Testis (tissue), 3 donors: Measurements from ENCODE around the gene TMEM45B. TPM values are rescaled to one million over a fixed set of nuclear protein-coding genes. Genes with fewer than 3 reads are reported as not detected.
"Not testable (repeated sequence)": the region's sequence is repeated elsewhere in the genome, so short reads cannot be mapped to it uniquely, and the experiment has no call there.

ENCODE experiments used
- DNase-seq: peaks from one replicate; pipeline ENCODE4 v3.0.0-alpha.2; 2019
- H3K27ac ChIP-seq, 2 donors: fragments of 200-600 bp; sonication (generic); one replicate each; pipeline ENCODE4 v1.5.1; 2019
- H3K27me3 ChIP-seq: fragments of 200-600 bp; sonication (generic); one replicate; pipeline ENCODE4 v1.5.1; 2019
- H3K36me3 ChIP-seq: fragments of 200-600 bp; sonication (generic); one replicate; pipeline ENCODE4 v1.5.1; 2017; ENCODE audit warnings: low read depth; ENCODE audit errors: missing control alignments
- H3K4me1 ChIP-seq: fragments of 200-600 bp; sonication (generic); one replicate; pipeline ENCODE4 v1.5.1; 2019
- H3K4me3 ChIP-seq, 2 donors: fragments of 200-600 bp; sonication (generic); one replicate each; pipeline ENCODE4 v1.5.1; 2017 to 2019
- H3K9me3 ChIP-seq: fragments of 200-600 bp; sonication (generic); one replicate; pipeline ENCODE4 v1.5.1; 2017
- POLR2A ChIP-seq: fragments of 450-650 bp; IDR thresholded peaks from one replicate; pipeline ENCODE4 v1.6.1; 2017; ENCODE audit warnings: antibody characterized with exemption, mild to moderate bottlenecking, moderate library complexity
- WGBS, 2 donors: methylation state at CpG; one replicate each; pipeline ENCODE4 v1.1.5; 2018; 5-methylcytosine and 5-hydroxymethylcytosine counted together
- intact Hi-C: fragments of 100-400 bp; cut with DNase I; formaldehyde crosslinking; loops from one replicate; pipeline ENCODE4 v1.15.1; 2023; ENCODE audit warnings: low total_unique reads
- polyA plus RNA-seq: library from polyadenylated mRNA; stranded (reverse); fragments of 350-450 nt; fragmentation: Illumina TruSeq; extraction: RNeasy Lipid Tissue Mini Kit (QIAGEN cat#74804); gene quantifications from one replicate; pipeline ENCODE4 v1.2.3, GENCODE V29; 2014; ENCODE audit warnings: low read depth, low replicate concordance; ENCODE audit not compliant: insufficient read depth
- total RNA-seq, 2 donors: library from RNA; depleted of rRNA; stranded (reverse); fragments of >200 nt; gene quantifications; one replicate each; pipeline ENCODE4 v1.2.3, GENCODE V29; 2016
- TF ChIP-seq, protein P1 (sequence below), 3 experiments: fragments of 450-650 bp in 2 of 3; fragments of 200-600 bp in 1 of 3; sonication (generic) in 1 of 3; IDR thresholded peaks; one replicate each; pipeline ENCODE4 v1.5.1; 2016 to 2019; ENCODE audit warnings: antibody characterized with exemption in 3 of 3, mild to moderate bottlenecking in 2 of 3, moderate library complexity in 1 of 3

The TMEM45B gene
- total and polyA plus RNA-seq, 3 donors from 2014 or later = 0.12 to 0.54 TPM; not detected in 1

- DNase-seq = no peak
- H3K36me3 ChIP-seq = no peaks in the 10 kb centered on the region
- intact Hi-C loops = no loop called here
- no peaks in the 10 kb centered on the region for H3K9me3 ChIP-seq
- H3K4me3 ChIP-seq = no peak overlapping the region
- no peaks in the 10 kb centered on the region for H3K27me3 ChIP-seq
- H3K4me1 ChIP-seq = no peaks in the 10 kb centered on the region
- 86 to 88% methylated on average over 4 of the region's 4 CpGs for WGBS, 2 donors
- TF ChIP-seq, protein P1, sequence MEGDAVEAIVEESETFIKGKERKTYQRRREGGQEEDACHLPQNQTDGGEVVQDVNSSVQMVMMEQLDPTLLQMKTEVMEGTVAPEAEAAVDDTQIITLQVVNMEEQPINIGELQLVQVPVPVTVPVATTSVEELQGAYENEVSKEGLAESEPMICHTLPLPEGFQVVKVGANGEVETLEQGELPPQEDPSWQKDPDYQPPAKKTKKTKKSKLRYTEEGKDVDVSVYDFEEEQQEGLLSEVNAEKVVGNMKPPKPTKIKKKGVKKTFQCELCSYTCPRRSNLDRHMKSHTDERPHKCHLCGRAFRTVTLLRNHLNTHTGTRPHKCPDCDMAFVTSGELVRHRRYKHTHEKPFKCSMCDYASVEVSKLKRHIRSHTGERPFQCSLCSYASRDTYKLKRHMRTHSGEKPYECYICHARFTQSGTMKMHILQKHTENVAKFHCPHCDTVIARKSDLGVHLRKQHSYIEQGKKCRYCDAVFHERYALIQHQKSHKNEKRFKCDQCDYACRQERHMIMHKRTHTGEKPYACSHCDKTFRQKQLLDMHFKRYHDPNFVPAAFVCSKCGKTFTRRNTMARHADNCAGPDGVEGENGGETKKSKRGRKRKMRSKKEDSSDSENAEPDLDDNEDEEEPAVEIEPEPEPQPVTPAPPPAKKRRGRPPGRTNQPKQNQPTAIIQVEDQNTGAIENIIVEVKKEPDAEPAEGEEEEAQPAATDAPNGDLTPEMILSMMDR (IDR thresholded peaks at IDR 0.05) = no peak
- no peak for TF ChIP-seq POLR2A
- no peak overlapping the region for H3K27ac ChIP-seq
These were observed 9.7 kb downstream of the TMEM45B start for GRCh38 chr11:129825380-129825779.

DNA sequence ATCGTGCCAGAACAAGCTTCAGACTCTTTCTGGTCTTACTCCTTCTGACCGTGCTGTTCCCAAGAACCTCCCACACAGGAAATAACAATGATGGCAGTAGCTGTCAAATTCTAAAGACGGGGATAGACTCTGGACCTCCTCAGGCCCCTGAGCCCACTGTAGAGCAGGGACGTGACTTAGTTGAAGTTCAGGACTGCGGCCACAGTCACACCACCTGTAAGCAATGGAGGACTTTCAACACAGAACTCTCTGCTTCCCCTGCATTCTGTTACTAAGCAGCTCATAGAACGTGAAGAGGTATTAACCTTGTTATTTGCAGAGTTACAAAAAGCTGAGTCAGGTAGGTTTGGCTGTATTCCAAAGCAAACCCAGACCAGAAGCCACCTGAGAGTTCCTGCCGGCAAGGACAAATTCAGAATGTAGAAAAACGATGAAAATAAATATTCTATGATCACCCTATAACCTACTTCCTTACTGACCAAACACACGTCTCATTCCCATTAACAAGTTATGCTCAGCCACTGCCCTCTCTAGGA is 12.7 kb downstream of the TMEM45B start:
- TF ChIP-seq, protein P1 (IDR thresholded peaks at IDR 0.05) = no peak
- no peak for TF ChIP-seq POLR2A
- Histone ChIP-seq H3K9me3 (no peaks in the 10 kb centered on the region), H3K36me3 (no peaks in the 10 kb centered on the region), H3K4me3 (no peak overlapping the region), H3K4me1 (no peaks in the 10 kb centered on the region), H3K27me3 (no peaks in the 10 kb centered on the region), H3K27ac (no peak overlapping the region)
- intact Hi-C loops = no loop called here
- 49 to 55% methylated on average over 9 of the region's 9 CpGs for WGBS, 2 donors
- DNase-seq = no peak

DNA sequence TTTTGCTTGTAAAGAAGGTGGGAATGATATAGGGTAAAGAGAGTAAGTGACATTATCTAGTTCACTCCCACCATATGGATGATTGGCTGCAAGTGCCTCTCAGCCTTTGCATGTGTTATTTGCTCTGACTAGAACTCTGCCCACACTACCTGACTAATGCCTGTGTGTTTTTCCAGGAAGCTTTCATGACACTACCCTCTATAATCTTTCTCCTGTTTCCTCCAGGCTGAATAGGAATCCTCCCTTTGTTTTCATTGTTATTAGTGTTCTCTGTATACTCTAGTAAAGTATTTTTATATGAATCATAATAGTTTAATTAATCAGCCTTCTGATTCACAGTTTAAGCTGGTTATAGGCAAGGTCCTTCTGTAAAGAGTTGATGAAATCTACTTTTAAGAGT is 13.8 kb downstream of the TMEM45B start:
- DNase-seq, H3K4me3 ChIP-seq, H3K36me3 ChIP-seq, H3K27me3 ChIP-seq, H3K9me3 ChIP-seq, H3K27ac ChIP-seq, H3K4me1 ChIP-seq, intact Hi-C loops: not testable (repeated sequence)

DNA sequence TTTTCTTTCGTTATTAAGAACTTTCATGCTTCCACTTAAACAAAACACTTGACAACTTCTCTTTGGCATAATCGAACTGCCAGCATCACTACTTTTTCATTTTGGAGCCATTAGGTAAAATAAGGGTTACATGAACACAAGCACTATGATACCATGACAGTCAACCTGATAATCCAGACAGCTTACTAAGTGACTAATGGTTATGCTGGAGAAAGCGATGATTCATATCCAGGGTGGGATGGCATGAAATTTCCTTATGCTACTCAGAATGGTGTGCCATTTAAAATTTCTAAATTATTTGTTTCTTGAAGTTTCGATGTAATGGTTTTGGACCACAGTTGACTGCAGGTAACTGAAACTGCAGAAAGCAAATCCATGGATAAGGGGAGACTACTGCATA is 15.6 kb downstream of the TMEM45B start:
- H3K27me3 ChIP-seq, H3K4me1 ChIP-seq, H3K9me3 ChIP-seq, H3K4me3 ChIP-seq, H3K27ac ChIP-seq, intact Hi-C loops, H3K36me3 ChIP-seq, DNase-seq: not testable (repeated sequence)
- 91 to 92% methylated on average over 4 of the region's 4 CpGs for WGBS, 2 donors

DNA sequence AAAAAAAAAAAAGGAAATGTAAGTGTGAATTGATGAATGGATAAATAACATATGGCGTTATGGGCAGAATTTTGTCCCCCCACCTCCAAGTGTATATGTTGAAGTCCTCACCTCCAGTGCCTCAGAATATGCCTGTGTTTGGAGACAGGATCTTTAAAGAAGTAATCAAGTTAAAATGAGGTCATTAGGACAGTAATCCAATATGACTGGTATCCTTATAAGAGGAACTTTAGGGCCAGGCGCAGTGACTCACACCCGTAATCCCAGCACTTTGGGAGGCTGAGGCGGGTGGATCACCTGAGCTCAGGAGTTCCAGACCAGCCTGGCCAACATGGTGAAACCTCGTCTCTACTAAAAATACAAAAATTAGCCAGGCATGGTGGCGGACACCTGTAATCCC is 17.6 kb downstream of the TMEM45B start:
- H3K36me3 ChIP-seq, H3K27ac ChIP-seq, H3K9me3 ChIP-seq, intact Hi-C loops, H3K27me3 ChIP-seq, DNase-seq, H3K4me1 ChIP-seq, H3K4me3 ChIP-seq: not testable (repeated sequence)
- WGBS, 2 donors = 83 to 90% methylated on average over 6 of the region's 6 CpGs

DNA sequence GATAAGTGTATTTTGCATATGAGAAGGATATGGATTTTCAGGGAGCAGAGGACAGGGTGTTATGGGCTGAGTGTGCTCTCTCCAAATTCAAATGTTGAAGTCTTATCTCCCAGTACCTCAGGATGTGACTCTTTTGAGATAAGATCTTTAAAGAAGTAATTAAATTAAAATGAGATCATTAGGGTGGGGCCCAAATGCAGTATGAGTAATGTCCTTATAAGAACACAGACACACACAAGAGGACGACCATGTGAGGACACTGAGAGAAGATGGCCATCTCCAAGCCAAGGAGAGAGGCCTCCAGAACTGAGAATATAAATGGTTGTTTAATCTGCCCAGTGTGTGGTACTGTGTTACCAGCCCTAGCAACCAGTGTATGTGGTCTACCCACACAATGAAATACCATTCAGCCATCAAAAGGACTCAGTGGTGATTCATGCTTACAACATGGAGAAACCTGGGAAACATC is 20.8 kb downstream of the TMEM45B start:
- intact Hi-C loops, DNase-seq, H3K36me3 ChIP-seq, H3K27me3 ChIP-seq, H3K27ac ChIP-seq, H3K9me3 ChIP-seq, H3K4me3 ChIP-seq, H3K4me1 ChIP-seq: not testable (repeated sequence)
- 70 to 75% methylated on average over 1 of the region's 1 CpG for WGBS, 2 donors

DNA sequence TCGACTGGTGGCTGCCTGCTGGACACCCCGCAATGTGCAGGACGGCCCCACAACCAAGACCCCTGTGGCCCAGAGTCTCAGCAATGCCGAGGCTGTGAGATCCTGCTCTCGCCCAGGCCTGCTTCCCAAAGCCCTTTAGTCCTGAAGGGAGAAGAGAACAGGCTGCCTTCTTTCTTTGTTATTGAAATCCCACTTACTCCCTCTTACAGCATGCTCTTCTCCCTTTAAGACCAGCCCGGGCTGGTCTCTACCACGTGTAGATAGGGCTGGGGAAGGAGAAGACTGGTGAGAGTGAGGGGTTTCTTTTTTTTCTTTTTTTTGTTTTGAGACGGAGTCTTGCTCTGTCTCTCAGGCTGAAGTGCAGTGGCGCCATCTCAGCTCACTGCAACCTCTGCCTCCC is 21.3 kb downstream of the TMEM45B start:
- H3K9me3 ChIP-seq = no peaks in the 10 kb centered on the region
- no peaks in the 10 kb centered on the region for H3K4me1 ChIP-seq
- no peak overlapping the region for H3K27ac ChIP-seq
- TF ChIP-seq, protein P1 (IDR thresholded peaks at IDR 0.05) = no peak
- no peak for TF ChIP-seq POLR2A
- H3K36me3 ChIP-seq = no peaks in the 10 kb centered on the region
- DNase-seq = no peak
- intact Hi-C loops = no loop called here
- no peak overlapping the region for H3K4me3 ChIP-seq
- no peaks in the 10 kb centered on the region for H3K27me3 ChIP-seq
- 76 to 85% methylated on average over 9 of the region's 9 CpGs for WGBS, 2 donors
